ENCODE results near the gene PERM1. TPM values are rescaled to one million over a fixed set of nuclear protein-coding genes. Genes with fewer than 3 reads are reported as not detected.

PERM1 gene
- total and polyA plus RNA-seq, 2 of the 13 experiments (the other 11 are each of a cell fraction or from before 2014, with no cell fraction given): 0.04 to 0.29 TPM

- TF ChIP-seq BCL6 (CRISPR knock-in tag; IDR thresholded peaks at IDR 0.05): peak; percentile 7; the same call in 1 of the 2 replicates
- TF ChIP-seq NR2F6 (IDR thresholded peaks at IDR 0.05): peak; percentile 17; the same call in 1 of the 2 replicates
- TF ChIP-seq NR2F6 (CRISPR knock-in tag; IDR thresholded peaks at IDR 0.05): no peak
- peak; percentile 58; the same call in 1 of the 2 replicates for TF ChIP-seq ZNF503 (CRISPR knock-in tag; IDR thresholded peaks at IDR 0.05)
- TF ChIP-seq JUND (CRISPR knock-in tag; IDR thresholded peaks at IDR 0.05): 0 out of 2 replicates have a peak, but pooled peaks have one; percentile 21
- TF ChIP-seq KDM5A (IDR thresholded peaks at IDR 0.05; ENCODE audit: borderline replicate concordance, low read length): peak; percentile 95
- TF ChIP-seq FOXA3 (CRISPR knock-in tag; IDR thresholded peaks at IDR 0.05): peak; percentile 17; the same call in 1 of the 2 replicates
- TF ChIP-seq SOX13 (IDR thresholded peaks at IDR 0.05): no peak
- TF ChIP-seq SOX13 (CRISPR knock-in tag; conservative IDR thresholded peaks at IDR 0.05 in 1 of 2, IDR thresholded peaks at IDR 0.05 in 1 of 2): peak in 1 of 2 experiments; percentile 22; a peak in 1 of 4 replicates
- 0 out of 2 replicates have a peak, but pooled peaks have one; percentile 40 for TF ChIP-seq HDAC2 (CRISPR knock-in tag; IDR thresholded peaks at IDR 0.05)
- peak; percentile 78 for TF ChIP-seq ZC3H13 (CRISPR knock-in tag; IDR thresholded peaks at IDR 0.05)
- TF ChIP-seq USF2 (IDR thresholded peaks at IDR 0.05; ENCODE audit: low read depth, low read length): no peak
- TF ChIP-seq USF2 (CRISPR knock-in tag; IDR thresholded peaks at IDR 0.05; ENCODE audit: borderline replicate concordance): no peak
- no peak for TF ChIP-seq PHB2 (IDR thresholded peaks at IDR 0.05; ENCODE audit: partially characterized antibody)
- peak; percentile 81; the same call in 1 of the 2 replicates for TF ChIP-seq HBP1 (CRISPR knock-in tag; IDR thresholded peaks at IDR 0.05; ENCODE audit: low read depth)
- no peak for TF ChIP-seq BRCA1 (CRISPR knock-in tag; IDR thresholded peaks at IDR 0.05)
- peak; percentile 96; the same call in 1 of the 2 replicates for TF ChIP-seq KLF12 (CRISPR knock-in tag; IDR thresholded peaks at IDR 0.05; ENCODE audit: borderline replicate concordance)
- peak in 1 of 2 experiments; percentile 40; a peak in 1 of 4 replicates for TF ChIP-seq POLR2A (IDR thresholded peaks at IDR 0.05; ENCODE audit: insufficient read depth in 1 of 2, low read depth in 2 of 2, low read length in 2 of 2)
- TF ChIP-seq SP5 (CRISPR knock-in tag; IDR thresholded peaks at IDR 0.05; ENCODE audit: borderline replicate concordance, low read depth): peak; percentile 77
- TF ChIP-seq ZNF331 (CRISPR knock-in tag; IDR thresholded peaks at IDR 0.05): peak; percentile 58
- 0 out of 2 replicates have a peak, but pooled peaks have one; percentile 56 for TF ChIP-seq ZBTB26 (CRISPR knock-in tag; IDR thresholded peaks at IDR 0.05; ENCODE audit: borderline replicate concordance)
- TF ChIP-seq ETV5 (CRISPR knock-in tag; IDR thresholded peaks at IDR 0.05; ENCODE audit: borderline replicate concordance): 0 out of 2 replicates have a peak, but pooled peaks have one; percentile 7
- TF ChIP-seq ZNF180 (CRISPR knock-in tag; IDR thresholded peaks at IDR 0.05; ENCODE audit: borderline replicate concordance, low read depth): no peak
These were observed 22.8 kb downstream of the PERM1 start, which contains the start of gene NOC2L (continued) for GRCh38 chr1:958823-959730.
